PC-9 (cell line): Measurements from ENCODE around the gene DET1. TPM values are rescaled to one million over a fixed set of nuclear protein-coding genes. Genes with fewer than 3 reads are reported as not detected.

ENCODE experiments used
- BruUV-seq: library from RNA; stranded (reverse); fragments of 400-500 nt; replicated peaks from 2 replicates; lab custom pipeline; 2021; lab: Mats Ljungman, UMichigan
- CTCF ChIA-PET: fragments of 300-600 bp; sonication (Branson Sonifier 250); formaldehyde crosslinking; loops from one replicate; lab custom pipeline; 2022; ENCODE audit warnings: antibody characterized with exemption; lab: Charles Lee
- POLR2A ChIA-PET: fragments of 300-600 bp; sonication (Branson Sonifier 250); formaldehyde crosslinking; loops from one replicate; lab custom pipeline; 2022; ENCODE audit warnings: antibody characterized with exemption; ENCODE audit not compliant: unreplicated experiment; lab: Charles Lee
- DNase-seq, 2 experiments: peaks; one replicate each; pipeline versions ENCODE4 v3.0.0 to v3.0.0-alpha.2; 2015 to 2022; ENCODE audit warnings: mixed read lengths in 1 of 2
- H2AFZ ChIP-seq: fragments of 200-600 bp; sonication (generic); 2 replicates; pipeline ENCODE4 v1.8.1; 2017; ENCODE audit warnings: antibody characterized with exemption
- H3F3A ChIP-seq: fragments of 200-600 bp; sonication (generic); 2 replicates; pipeline ENCODE4 v1.8.1; 2017; ENCODE audit warnings: antibody characterized with exemption, mild to moderate bottlenecking, low read depth; ENCODE audit not compliant: insufficient read depth
- H3K27ac ChIP-seq: fragments of 200-600 bp; sonication (generic); 2 replicates; pipeline ENCODE4 v1.6.1; 2016; ENCODE audit warnings: mixed run types
- H3K27me3 ChIP-seq: fragments of 200-600 bp; sonication (generic); 2 replicates; pipeline ENCODE4 v1.6.1; 2016; ENCODE audit warnings: low read depth, mixed run types; ENCODE audit not compliant: insufficient read depth
- H3K36me3 ChIP-seq: fragments of 200-600 bp; sonication (generic); 2 replicates; pipeline ENCODE4 v1.6.1; 2016; ENCODE audit warnings: low read depth, mixed run types
- H3K4me1 ChIP-seq: fragments of 200-600 bp; sonication (generic); replicated peaks from 2 replicates; pipeline ENCODE4 v1.6.1; 2016; ENCODE audit warnings: mixed run types; ENCODE audit not compliant: insufficient read depth
- H3K4me2 ChIP-seq: fragments of 200-600 bp; sonication (generic); 2 replicates; pipeline ENCODE4 v1.6.1; 2017; ENCODE audit warnings: mixed run types
- H3K4me3 ChIP-seq: fragments of 200-600 bp; sonication (generic); 2 replicates; pipeline ENCODE4 v1.6.1; 2016; ENCODE audit warnings: mixed run types
- H3K79me2 ChIP-seq: fragments of 200-600 bp; sonication (generic); 2 replicates; pipeline ENCODE4 v1.6.1; 2017; ENCODE audit warnings: low read depth, mixed run types
- H3K9me2 ChIP-seq: fragments of 200-600 bp; sonication (generic); 2 replicates; pipeline ENCODE4 v1.8.1; 2017; ENCODE audit warnings: mild to moderate bottlenecking; ENCODE audit not compliant: insufficient read depth
- H3K9me3 ChIP-seq: fragments of 200-600 bp; sonication (generic); 2 replicates; pipeline ENCODE4 v1.8.1; 2016; ENCODE audit warnings: low read depth; ENCODE audit not compliant: insufficient read depth
- H4K20me1 ChIP-seq: fragments of 200-600 bp; sonication (generic); 2 replicates; pipeline ENCODE4 v1.8.1; 2017; ENCODE audit not compliant: insufficient read depth
- EZH2 ChIP-seq: fragments of 200-600 bp; sonication (generic); IDR thresholded peaks from 2 replicates; pipeline ENCODE4 v1.8.0; 2017; ENCODE audit warnings: antibody characterized with exemption, low read depth
- intact Hi-C: fragments of 100-400 bp; cut with micrococcal nuclease; formaldehyde crosslinking; loops from one replicate; pipeline ENCODE4 v1.10.0; 2022; ENCODE audit not compliant: unreplicated experiment
- total RNA-seq: library from RNA; stranded (reverse); gene quantifications from 2 replicates; pipeline ENCODE4 v1.2.3, GENCODE V29; 2021
- TF ChIP-seq, protein P1 (sequence below): fragments of 200-600 bp; sonication (generic); conservative IDR thresholded peaks from 2 replicates; pipeline ENCODE4 v1.6.1; 2017; ENCODE audit warnings: mixed run types, antibody characterized with exemption, mild to moderate bottlenecking, moderate library complexity

DET1 gene
- total RNA-seq, 1 experiment from 2014 or later: 3.7 TPM

DNA sequence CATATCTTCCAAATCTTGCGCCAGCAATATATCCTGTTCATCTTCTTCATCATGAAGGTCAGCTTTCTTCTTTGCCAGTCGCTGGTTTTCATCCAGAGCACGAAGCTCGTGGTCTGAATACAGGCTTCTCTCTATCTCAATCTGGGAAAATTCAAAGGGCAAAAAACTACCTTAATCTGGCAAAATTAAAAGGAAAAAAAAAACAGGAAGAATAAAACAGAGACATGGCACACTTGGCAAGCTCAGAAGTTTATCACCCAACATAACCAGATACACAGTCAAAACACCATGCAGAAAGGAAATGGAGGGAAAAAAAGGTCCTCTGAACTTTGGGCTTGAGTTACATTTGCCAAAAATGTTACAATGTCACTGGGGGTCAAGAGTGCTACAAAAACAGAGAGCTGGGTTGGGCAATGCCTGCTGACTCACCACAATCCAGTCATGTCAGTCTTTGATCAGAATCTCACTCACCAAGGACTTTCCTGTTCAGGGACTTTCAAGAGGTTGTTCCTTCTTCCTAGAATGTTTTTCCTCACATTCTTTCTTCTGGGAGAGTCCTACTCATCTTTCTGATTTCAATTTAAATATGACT, 80.8 kb downstream of the DET1 start:
- Histone ChIP-seq H3F3A (peaks cover 15% of the 10 kb centered on the region), H3K27me3 (no peaks in the 10 kb centered on the region), H3K4me3 (peak overlapping the region; percentile 87), H3K9me3 (no peaks in the 10 kb centered on the region), H3K4me1 (peaks cover 24% of the 10 kb centered on the region), H3K4me2 (peak overlapping the region; percentile 87), H3K27ac (peak overlapping the region; percentile 86), H2AFZ (no peak overlapping the region), H3K79me2 (peaks cover 44% of the 10 kb centered on the region), H4K20me1 (no peaks in the 10 kb centered on the region; the same call in none of the 2 replicates), H3K9me2 (no peaks in the 10 kb centered on the region), H3K36me3 (0 out of 2 replicates have a peak, but pooled peaks cover 15% of the 10 kb centered on the region)
- POLR2A ChIA-PET: interaction anchor here (0.7 kb wide), 1 partner anchor 41 kb away, joined by 9 read pairs; no protein-coding TSS in a partner anchor
- intact Hi-C loops: loop anchor here (2.0 kb wide), 2 partner anchors 81 to 149 kb away; partner anchors contain the start of gene DET1
- peak; percentile 57 to 83 for DNase-seq
- TF ChIP-seq, protein P1, sequence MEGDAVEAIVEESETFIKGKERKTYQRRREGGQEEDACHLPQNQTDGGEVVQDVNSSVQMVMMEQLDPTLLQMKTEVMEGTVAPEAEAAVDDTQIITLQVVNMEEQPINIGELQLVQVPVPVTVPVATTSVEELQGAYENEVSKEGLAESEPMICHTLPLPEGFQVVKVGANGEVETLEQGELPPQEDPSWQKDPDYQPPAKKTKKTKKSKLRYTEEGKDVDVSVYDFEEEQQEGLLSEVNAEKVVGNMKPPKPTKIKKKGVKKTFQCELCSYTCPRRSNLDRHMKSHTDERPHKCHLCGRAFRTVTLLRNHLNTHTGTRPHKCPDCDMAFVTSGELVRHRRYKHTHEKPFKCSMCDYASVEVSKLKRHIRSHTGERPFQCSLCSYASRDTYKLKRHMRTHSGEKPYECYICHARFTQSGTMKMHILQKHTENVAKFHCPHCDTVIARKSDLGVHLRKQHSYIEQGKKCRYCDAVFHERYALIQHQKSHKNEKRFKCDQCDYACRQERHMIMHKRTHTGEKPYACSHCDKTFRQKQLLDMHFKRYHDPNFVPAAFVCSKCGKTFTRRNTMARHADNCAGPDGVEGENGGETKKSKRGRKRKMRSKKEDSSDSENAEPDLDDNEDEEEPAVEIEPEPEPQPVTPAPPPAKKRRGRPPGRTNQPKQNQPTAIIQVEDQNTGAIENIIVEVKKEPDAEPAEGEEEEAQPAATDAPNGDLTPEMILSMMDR: no peak
- TF ChIP-seq EZH2: no peak
- CTCF ChIA-PET: no interaction called here
- no TSS peak for BruUV-seq

DNA sequence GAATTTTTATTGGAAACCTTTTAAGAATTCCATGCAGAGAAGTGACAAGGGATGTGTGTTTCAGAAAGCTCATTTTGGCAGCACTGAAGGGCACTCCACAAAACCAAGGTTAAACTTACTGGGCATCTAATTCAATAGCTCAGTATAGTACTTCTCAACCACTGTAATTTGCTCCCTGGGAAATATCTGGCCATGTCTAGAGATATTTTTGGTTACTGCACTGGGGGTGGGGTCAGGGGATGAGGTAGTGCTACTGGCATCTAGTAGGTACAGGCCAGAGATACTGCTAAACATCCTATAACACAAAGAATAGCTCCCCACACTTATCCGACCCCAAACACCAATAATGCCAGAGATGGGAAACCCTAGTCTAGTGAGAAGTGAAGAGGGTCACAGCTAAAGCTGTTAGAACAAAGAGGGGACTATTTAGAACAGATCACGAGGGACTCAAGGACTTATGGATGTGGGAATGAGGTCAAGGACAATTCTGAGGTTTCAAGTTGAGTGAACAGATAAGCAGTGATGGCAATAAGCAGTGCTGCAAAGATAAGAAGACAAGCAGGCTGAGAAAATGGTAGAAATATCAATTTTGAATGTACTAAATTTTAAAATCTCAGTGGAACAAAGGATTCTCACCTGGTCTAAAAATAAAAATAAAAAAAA, 82.5 kb downstream of the DET1 start:
- intact Hi-C loops: no loop called here
- no peak overlapping the region for H2AFZ ChIP-seq
- peaks cover 24% of the 10 kb centered on the region for H3K4me1 ChIP-seq
- no TSS peak for BruUV-seq
- H4K20me1 ChIP-seq: no peaks in the 10 kb centered on the region; the same call in none of the 2 replicates
- DNase-seq: no peak
- TF ChIP-seq EZH2: no peak
- TF ChIP-seq, protein P1: no peak
- no peaks in the 10 kb centered on the region for H3K9me3 ChIP-seq
- H3F3A ChIP-seq: peaks cover 15% of the 10 kb centered on the region
- CTCF ChIA-PET: no interaction called here
- H3K36me3 ChIP-seq: peaks cover 19% of the 10 kb centered on the region; the same call in 1 of the 2 replicates
- no peaks in the 10 kb centered on the region for H3K27me3 ChIP-seq
- H3K27ac ChIP-seq: no peak overlapping the region
- H3K9me2 ChIP-seq: no peaks in the 10 kb centered on the region
- POLR2A ChIA-PET: no interaction called here
- H3K4me2 ChIP-seq: no peak overlapping the region
- no peak overlapping the region for H3K4me3 ChIP-seq
- H3K79me2 ChIP-seq: peaks cover 36% of the 10 kb centered on the region

Other genes with a start within 250 kb of the DET1 start
- 25.7 and 32.7 TPM in 2 replicates for gene MRPL46, start 79.3 kb downstream of the DET1 start, total RNA-seq
- gene MRPS11, start 79.0 kb downstream of the DET1 start, total RNA-seq: 38.1 and 57.2 TPM in 2 replicates
- 6.7 and 7.8 TPM in 2 replicates for gene AEN, start 74.7 kb upstream of the DET1 start, total RNA-seq
- 2.5 and 5.2 TPM in 2 replicates for gene ISG20, start 92.3 kb upstream of the DET1 start, total RNA-seq